HG03108 (cell line): Measurements from ENCODE around the gene CCDC63.
"Not testable (repeated sequence)": the region's sequence is repeated elsewhere in the genome, so short reads cannot be mapped to it uniquely, and the experiment has no call there.

Experiments used
- ATAC-seq: cut with Tn5 transposase; IDR thresholded peaks from one replicate; pipeline ENCODE4 v1.9.1; 2021; ENCODE audit warnings: moderate library complexity; ENCODE audit not compliant: unreplicated experiment

CCDC63 gene

GRCh38 chr12:110948041-110948440 is 101.3 kb downstream of the CCDC63 start:
- ATAC-seq: no peak

- not testable (repeated sequence) for ATAC-seq
Observed at GRCh38 chr12:110950466-110950865, 103.7 kb downstream of the CCDC63 start.

DNA sequence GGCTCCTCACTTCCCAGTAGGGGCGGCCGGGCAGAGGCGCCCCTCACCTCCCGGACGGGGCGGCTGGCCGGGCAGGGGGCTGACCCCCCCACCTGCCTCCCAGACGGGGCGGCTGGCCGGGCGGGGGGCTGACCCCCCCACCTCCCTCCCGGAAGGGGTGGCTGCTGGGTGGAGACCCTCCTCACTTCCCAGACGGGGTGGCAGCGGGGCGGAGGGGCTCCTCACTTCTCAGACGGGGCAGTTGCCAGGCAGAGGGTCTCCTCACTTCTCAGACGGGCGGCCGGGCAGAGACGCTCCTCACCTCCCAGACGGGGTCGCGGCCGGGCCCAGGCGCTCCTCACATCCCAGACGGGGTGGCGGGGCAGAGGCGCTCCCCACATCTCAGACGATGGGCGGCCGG is 104.1 kb downstream of the CCDC63 start:
- not testable (repeated sequence) for ATAC-seq
